GM18519 (cell line): Measurements from ENCODE around the gene EIF4H.
"Not testable (repeated sequence)": the region's sequence is repeated elsewhere in the genome, so short reads cannot be mapped to it uniquely, and the experiment has no call there.

Experiments used
- ATAC-seq: cut with Tn5 transposase; IDR thresholded peaks from one replicate; pipeline ENCODE4 v1.9.1; 2021; ENCODE audit warnings: mild to moderate bottlenecking, moderate library complexity; ENCODE audit not compliant: unreplicated experiment, low FRiP score

Gene EIF4H

DNA sequence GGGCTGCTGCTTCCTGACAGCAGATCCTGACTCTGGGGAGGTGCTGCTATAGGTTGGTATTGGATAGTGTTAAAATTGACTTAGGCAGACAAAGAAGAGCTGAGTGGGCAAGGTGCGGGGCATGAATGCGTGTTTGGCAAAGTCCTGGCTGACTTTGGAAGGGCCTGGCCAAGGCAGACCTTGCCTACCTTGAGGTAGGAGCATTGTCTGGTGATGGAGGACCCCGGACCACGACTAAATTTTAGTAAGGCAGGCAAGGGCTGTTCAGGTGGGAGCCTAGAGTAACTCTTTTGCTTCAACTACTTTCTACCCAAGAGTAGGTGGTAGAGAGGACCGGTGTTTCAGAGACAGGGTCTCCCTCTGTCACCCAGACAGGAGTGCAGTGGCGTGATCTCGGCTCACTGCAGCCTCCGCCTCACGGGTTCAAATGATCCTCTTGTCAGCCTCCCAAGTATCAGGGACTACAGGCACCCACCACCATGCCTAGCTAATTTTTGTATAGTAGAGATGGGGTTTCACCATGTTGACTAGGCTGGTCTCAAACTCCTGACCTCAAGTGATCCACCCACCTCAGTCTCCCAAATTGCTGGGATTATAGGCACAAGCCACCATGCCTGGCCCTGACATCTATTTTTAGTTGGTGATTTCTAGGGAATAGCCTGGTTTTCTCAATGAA, 23.4 kb downstream of the EIF4H start:
- no peak for ATAC-seq

DNA sequence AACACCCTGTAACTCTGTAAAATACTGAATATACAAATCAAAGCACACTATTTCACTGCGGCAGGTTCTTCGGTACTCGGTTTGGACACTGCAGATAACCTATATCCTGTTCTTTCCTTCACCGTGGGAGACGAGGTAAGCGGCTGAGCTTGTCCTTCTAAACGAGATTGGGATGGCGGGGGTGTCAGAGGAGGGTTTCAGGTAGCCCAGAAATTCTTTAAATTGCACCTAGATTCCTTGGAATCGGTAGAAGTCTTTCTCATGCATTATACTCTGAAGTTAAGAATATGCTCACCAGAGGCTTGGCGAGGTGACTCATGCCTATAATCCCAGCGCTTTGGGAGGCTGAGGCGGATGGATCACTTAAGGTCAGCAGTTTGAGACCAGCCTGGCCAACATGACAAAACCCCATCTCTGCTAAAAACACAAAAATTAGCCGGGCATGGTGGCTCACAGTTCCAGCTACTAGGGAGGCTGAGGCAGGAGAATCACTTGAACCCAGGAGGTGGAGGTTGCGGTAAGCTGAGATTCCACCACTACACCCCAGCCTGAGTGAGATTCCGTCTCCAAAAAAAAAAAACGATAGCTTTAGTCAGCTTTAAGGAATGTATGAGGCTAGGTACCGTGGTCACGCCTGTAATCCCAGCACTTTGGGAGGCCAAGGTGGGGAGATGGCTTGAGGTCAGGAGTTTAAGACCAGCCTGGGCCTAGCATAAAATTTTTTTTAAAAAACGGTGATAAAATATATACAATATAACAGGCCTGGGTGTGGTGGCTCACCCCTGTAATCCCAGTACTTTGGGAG, 25.6 kb downstream of the EIF4H start:
- ATAC-seq: no peak

DNA sequence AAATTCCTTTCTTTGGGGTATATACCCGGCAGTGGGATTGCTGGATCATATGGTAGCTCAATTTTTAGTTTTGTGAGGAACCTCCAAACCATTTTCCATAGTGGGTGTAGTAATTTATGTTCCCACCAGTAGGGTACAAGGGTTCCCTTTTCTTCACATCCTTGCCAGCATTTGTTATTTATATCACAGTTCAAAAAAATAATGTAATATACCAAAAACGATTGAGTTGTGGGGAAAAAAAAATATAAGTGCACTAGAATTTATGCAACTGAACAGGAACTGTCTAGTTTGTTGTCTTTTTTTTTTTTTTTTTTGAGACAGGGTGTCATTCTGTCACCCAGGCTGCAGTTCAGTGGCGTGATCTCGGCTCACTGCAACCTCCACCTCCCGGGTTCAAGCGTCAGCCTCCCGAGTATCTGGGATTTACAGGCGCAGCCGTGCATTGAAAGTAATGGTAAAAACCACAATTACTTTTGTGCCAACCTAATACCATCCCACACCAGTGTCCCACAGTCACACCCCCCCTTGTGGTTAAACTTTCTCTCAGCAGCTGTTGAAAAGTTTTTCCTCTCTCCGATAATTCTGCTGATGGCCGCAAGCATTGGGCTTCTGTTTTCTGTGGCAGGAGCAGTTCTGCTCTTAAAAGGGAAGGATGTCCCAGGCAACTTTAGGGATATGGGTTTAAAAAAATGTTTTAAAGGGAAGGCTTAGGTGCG, 28.8 kb downstream of the EIF4H start:
- ATAC-seq: no peak

DNA sequence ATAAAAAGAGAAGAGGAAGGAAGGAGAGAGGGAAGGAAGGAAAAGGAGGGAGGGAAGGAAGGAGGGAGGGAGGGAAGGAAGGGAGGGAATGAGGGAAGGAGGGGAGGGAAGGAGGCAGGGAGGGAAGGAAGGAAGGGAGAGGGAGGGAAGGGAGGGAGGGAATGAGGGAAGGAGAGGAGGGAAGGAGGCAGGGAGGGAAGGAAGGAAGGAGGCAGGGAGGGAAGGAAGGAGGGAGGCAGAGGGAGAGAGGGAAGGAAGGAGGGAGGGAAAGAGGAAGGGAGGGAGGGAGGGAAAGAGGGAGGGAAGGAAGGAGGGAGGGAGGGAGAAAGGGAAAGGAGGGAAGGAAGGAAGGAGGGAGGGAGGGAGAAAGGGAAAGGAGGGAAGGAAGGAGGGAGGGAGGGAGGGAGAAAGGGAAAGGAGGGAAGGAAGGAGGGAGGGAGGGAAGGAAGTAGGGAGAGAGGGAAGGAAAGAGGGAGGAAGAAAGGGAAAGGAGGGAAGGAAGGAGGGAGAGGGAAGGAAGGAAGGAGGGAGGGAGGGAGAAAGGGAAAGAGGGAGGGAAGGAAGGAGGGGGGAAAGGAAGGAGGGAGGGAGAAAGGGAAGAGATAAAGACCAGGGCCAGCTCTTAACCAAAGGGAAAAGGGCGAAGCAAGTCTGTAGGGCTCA, 29.9 kb downstream of the EIF4H start:
- ATAC-seq: no peak

DNA sequence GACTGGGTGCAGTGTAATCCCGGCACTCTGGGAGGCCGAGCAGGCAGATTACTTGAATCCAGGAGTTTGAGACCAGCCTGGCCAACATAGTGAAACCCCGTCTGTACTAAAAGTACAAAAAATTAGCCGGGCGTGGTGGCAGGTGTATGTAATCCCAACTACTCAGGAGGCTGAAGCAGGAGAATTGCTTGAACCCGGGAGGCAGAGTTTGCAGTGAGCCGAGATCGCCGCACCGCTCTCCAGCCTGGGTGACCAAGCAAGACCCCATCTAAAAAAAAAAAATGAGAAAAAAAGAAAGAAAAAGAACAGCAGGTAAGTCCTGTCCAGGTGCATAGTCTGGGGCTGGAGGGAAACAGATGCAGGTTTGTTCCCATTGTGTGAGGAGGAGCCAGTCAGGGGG, 31.9 kb downstream of the EIF4H start:
- ATAC-seq: not testable (repeated sequence)

DNA sequence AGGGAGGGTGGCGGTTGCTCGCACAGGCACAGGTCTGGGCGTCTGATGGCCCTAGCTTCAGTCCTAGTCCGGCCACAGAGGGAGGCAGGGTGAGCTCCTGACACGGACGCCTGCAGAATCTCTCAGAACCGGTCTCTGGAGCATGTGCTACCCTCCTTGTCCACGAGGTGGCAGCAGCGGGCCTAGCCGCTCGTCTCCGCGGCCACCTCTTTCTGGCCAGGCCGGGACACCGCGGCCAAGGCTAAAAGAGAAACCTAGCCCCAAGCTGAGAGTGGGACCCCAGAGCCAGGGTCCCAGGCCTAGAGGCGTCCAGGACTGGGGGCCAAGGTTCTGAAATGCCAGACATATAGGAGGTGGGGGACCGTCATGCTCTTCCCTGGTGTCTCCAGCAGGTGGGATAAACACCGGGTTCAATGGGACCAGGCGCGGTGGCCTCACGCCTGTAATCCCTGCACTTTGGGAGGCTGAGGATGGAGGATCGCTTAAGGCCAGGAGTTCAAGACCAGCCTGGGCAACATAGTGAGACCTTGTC, 32.5 kb downstream of the EIF4H start:
- ATAC-seq: no peak

DNA sequence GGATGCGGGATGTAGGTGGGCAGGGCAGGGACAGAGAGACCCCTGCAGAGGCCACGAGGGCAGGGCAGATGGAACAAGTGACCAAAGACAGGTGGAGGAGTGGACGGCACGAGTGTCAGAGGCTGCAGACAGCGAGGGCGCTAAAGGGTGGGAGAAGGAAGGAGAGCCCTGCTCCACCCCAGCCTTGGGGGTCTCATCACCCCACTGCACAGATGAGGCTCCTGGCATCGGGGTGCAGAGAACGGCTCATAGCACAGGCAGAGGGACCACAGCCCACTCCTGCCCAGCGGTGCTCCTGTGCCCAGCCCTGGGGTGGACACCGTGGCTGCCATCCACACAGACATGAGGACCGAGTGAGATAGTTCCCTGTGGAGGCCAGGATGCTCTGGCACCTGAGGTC, 33.4 kb downstream of the EIF4H start:
- no peak for ATAC-seq

DNA sequence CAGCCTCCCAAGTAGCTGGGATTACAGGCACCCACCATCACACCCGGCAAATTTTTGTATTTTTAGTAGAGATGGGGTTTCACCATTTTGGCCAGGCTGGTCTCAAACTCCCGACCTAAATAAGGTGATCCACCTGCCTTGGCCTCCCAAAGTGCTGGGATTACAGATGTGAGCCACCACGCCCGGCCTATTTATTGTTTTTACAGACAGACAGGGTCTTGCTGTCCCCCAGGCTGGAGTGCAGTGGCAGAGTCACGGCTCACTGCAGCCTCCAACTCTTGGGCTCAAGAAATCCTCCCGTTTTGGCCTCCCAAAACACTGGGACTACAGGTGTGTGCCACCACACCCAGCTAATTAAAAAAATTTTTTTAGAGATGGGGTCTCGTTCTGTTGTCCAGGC, 34.1 kb downstream of the EIF4H start:
- ATAC-seq: not testable (repeated sequence)

DNA sequence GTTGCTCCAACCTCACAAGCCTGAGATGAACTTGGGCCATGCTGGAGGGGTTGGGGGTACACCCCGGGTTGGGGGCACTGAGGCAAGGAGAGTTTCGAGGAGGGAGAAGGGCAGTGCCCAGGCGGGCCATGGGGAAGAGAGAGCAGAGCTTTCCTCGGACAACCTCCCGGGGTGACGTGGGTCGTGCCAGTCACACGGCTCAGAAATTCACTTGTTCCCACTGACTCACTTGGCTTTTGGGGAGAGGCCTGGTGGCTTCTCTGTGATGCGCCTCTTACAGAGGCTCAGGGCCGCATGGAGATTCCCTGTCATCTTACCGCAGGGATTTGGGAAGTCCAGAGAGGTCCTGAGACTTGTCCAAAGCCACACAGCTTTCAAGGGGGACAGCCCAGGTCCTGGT, 38.5 kb downstream of the EIF4H start:
- no peak for ATAC-seq

DNA sequence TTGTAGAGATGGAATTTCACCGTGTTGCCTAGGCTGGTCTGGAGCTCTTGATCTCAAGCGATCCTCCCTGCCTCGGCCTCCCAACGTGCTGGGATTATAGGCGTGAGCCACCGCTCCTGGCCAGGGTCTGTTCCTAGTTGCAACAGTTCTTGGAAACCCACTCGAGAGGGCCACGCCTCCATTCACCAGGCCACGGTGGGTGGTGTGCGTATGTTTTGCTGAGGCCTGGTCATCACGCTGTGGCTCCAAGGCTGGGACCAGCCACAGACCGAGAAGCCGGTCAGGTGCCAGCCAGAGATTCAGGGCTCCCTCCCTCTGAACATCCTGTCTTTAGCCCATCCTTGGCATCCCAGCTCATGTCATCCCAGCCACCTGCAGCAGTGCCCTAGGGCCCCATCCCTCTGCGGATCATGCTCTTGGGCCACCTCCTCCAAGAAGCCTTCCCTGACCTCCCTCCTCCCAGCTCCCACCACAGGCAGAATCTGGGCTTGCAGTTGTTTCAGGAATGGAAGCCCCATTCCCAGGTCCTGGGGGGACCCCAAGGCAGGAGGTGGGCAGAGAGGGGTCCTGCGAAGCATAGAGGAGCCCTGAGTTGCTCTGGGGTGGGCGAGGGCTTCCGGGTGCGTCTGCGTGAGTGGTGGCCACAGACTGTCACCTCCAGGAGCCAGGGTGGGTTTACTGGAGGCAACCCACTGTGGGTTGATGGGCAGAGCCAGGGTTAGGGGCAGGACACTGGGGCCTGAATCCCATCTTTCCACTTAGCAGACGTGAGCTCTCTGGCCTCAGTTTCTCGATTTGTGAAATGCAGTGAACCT, 40.9 kb downstream of the EIF4H start:
- no peak for ATAC-seq

DNA sequence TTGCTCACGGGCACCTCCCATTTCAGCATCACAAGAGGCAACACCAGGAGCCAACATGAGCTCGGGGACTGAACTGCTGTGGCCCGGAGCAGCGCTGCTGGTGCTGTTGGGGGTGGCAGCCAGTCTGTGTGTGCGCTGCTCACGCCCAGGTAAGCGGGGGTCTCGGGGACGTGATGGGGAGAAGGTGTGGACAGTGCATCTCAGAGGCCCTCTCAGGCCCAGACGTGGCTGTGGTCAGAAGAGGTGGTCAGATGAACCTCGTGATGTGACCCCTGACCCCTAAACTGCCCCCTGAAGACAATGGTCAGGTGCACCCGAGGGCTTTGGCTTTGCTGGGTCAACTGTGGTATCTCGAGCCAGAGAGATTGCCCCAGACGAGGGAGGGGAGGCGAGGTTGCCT, 41.8 kb downstream of the EIF4H start:
- ATAC-seq: no peak

DNA sequence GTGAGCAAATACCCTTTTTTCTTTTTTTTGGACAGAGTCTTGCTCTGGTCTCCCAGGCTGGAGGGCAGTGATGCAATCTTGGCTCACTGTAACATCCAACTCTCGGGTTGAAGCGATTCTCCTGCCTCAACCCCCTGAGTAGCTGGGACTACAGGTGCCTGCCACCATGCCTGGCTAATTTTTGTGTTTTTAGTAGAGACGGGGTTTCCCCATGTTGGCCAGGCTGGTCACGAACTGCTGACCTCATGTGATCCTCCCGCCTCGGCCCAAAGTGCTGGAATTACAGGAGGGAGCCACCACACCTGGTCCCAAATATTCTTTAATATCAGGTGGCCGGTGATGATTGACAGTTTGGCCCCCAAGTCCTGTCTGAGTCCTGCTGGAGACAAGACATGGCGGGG, 42.2 kb downstream of the EIF4H start:
- no peak for ATAC-seq

DNA sequence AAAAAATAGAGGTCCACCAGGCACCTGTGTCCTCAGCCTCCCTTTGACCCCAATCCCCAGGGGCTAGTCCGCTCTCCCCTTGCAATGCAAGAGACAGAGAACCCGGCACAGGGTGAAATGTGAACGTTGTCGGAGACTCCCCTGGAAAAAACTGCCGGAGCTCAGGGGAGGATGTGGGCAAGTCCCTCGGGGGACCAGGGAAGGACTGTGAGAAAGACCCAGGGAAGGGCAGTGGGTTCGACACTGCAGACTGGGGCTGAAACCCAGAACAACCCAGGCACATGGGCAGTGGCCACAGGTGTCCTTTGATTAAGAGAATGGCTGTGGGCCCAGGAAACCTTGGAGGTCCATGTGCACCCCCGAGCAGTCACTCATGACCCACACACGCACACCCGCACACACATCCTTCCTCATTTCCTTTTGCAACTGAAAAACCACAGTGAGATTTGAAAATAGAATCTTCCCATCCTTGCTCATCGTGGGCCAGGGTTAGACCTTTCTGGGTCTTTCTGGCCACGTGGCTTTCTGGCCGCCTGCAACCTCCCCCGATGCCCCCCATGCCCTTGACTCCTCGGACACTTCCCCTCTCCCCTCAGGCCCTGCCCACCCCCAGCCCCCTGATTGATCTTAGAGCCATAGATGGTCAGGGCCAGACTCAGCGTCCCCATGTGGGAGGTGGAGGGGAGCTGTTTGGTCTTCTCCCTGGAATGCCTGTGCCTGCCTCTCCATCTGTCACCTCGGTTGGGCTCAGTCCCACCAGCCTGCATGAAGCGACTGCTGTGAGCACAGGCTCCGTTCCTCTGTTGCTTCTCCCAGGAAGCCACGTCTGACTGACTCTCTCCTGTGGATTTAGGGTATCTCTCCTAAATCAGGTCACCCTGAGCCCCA, 43.5 kb downstream of the EIF4H start:
- no peak for ATAC-seq

DNA sequence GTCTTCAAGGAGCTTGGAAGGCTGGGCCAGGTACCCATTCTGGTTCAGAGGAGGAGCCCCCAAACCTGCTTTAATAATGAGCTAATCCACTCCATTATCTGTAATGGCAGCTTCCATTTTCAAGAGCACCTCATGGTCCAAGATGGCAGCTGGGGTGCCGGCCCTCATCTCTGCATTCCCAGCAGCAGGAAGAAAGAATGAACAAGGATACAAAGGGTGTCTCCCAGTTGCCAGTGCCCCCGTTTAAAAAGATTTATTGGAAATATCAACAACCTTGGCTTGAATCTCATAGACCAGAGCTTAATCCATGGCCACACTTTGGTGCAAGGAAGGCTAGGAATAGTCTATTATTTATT, 44.2 kb downstream of the EIF4H start:
- ATAC-seq: no peak

DNA sequence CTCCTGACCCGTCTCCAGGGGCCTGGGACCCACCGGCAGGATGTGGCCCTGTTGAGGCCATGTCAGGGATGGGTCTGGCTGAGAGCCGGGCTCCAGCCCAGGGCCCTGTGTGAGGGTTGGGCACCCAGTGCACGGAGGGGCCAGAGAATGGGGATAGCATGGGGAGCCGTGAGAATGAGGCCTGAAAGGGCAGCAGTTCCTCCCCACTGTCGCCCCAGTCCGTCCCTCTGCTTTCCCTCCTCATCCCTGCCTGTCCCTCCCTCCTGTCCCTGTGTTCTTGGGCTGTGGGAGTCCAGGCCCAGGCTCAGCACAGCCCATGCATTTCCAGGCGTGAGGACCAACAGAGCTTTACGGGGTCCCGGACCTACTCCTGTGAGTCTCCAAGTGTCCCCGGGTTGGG, 45.3 kb downstream of the EIF4H start:
- no peak for ATAC-seq

DNA sequence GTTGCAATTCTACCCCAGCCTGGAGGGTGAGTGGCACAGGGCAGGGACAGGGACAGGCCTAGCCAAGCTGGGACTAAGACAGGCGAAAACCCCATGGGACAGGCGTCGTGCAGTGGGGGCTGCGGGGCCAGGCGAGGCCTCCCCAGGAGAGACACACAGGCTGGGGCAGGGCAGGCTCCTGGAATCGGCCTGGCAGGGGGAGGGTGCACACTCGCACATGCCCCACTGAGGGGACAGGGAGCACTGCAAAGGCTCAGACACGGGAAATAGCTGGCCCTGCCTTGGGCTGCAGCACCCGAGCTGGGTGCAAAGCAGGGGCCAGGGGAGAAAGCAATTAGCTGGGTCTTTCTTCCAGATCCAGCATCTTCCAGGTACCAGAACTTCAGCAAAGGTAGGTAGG, 46.1 kb downstream of the EIF4H start:
- no peak for ATAC-seq

DNA sequence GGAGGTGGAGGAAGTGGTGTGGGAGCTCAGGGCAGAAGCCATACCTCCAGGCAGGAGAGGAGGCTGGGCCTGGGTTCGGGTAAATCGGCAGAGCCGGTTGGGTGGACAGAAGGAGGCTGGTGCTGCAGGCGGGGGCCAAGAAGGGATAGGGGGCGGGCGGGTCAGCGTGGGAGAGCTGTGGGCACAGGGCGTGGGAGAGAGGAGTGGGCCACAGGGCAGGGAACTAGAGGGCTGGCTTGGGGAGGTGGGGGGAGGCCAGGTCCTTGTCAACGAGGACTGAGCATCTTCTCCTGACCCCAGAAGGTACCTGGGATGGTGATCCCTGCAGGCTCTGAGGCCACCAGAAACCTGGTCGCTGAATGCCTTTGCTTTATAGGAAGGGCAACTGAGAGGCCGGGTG, 47.6 kb downstream of the EIF4H start:
- no peak for ATAC-seq

DNA sequence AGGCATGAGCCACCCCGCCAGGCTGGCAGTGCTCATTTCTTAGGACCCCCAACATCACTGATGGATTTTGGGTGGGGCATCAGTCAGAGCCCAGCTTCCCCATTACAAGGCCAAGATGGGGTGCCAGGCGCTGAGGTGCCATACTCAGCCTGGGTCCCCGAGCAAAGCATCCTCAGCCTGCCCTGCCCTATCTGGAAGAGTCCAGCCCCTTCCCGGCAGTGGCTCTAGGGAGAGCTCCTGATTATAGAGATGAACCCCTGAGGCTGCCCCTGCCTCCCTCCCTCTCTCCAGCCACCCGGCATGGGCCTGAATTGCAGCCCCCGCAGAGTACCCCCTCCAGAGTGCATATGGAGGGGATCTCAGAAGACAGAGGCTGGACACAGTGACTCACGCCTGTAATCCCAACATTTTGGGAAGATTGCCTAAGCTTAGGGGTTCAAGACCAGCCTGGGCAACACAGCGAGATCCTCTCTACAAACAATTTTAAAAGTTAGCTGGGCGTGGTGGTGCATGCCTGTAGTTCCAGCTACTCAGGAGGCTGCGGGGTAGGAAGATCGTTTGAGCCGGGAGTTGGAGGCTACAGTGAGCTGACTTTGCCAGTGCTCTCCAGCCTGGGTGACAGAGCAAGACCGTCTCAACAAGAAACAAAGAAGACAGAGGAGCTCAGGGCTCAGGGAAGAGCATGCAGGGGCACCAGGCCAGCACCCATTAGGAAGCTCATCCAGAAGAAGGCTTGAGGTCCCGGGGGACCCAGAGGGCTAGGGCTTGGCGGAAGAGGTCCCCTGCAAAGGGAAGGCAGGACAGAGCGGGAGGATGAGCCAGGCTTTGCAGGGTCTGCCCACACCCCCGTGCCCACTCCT, 48.9 kb downstream of the EIF4H start:
- no peak for ATAC-seq
